ENCODE results near the gene MTG2. TPM values are rescaled to one million over a fixed set of nuclear protein-coding genes. Genes with fewer than 3 reads are reported as not detected.

MTG2 gene
- total RNA-seq, 1 experiment from 2014 or later: 27.9 TPM

DNA sequence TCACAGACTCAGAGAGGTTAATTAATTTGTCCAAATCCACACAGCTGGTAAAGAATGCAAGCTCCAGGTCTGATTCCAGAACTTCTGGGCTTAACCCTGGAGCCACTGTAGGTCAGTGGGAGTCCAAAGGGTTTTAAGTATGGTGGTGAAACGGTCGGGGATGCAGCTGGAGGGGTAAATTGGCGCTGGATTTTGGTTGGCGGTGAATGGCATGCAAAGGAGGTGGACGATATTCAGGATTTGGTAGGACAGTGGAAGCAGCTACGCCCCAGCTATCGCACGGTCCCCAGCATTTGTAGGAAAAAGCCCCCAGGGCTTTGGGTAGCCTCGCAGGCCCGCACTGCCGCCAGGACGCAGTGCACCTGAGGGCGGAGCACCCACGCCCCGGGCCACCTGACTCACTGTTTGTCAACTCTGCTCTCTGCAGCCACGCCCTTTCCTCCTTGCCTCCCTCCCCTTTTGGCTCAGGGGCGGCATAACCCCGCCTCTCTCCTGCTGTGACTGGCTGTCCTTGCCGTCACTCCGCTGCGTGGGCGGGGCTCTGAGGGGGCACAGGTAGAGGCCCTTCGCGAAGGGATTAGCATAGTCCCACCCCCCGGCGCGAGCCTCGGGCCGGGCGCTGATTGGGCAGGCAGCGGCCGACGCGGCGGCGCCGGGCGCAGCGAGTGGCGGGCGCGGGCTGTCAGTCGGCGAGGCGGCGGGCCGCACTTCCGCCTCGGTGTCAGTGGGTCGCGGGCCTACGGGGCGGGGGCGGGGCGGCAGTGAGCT, 55.2 kb downstream of the MTG2 start, which contains the start of gene OSBPL2 (continued):
- TF ChIP-seq NR1H2 (CRISPR knock-in tag; IDR thresholded peaks at IDR 0.05) (no peak), FOXK1 (CRISPR knock-in tag; IDR thresholded peaks at IDR 0.05) (peak; percentile 97), SMAD3 (CRISPR knock-in tag; IDR thresholded peaks at IDR 0.05; ENCODE audit: borderline replicate concordance) (no peak), ATF1 (CRISPR knock-in tag; IDR thresholded peaks at IDR 0.05) (no peak), SP1 (CRISPR knock-in tag; conservative IDR thresholded peaks at IDR 0.05) (peak; percentile 99), ZNF232 (CRISPR knock-in tag; IDR thresholded peaks at IDR 0.05) (no peak), ZNF671 (CRISPR knock-in tag; IDR thresholded peaks at IDR 0.05) (no peak), ETV6 (CRISPR knock-in tag; IDR thresholded peaks at IDR 0.05) (no peak), ZNF263 (CRISPR knock-in tag; IDR thresholded peaks at IDR 0.05; ENCODE audit: low read depth) (no peak), CREM (CRISPR knock-in tag; IDR thresholded peaks at IDR 0.05) (peak; percentile 54; the same call in 1 of the 2 replicates), ZNF138 (CRISPR knock-in tag; conservative IDR thresholded peaks at IDR 0.05) (no peak), NFATC4 (CRISPR knock-in tag; IDR thresholded peaks at IDR 0.05) (no peak), NFYB (CRISPR knock-in tag; conservative IDR thresholded peaks at IDR 0.05; ENCODE audit: low read depth) (peak; percentile 99), ZNF423 (CRISPR knock-in tag; IDR thresholded peaks at IDR 0.05) (no peak), SMAD4 (CRISPR knock-in tag; IDR thresholded peaks at IDR 0.05) (no peak), NR2C2 (CRISPR knock-in tag; IDR thresholded peaks at IDR 0.05) (no peak), ZNF121 (CRISPR knock-in tag; IDR thresholded peaks at IDR 0.05) (no peak)
- TF ChIP-seq, protein P1, sequence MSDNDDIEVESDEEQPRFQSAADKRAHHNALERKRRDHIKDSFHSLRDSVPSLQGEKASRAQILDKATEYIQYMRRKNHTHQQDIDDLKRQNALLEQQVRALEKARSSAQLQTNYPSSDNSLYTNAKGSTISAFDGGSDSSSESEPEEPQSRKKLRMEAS (CRISPR knock-in tag; IDR thresholded peaks at IDR 0.05): peak; percentile 30; the same call in 1 of the 2 replicates
- TF ChIP-seq, protein P2, sequence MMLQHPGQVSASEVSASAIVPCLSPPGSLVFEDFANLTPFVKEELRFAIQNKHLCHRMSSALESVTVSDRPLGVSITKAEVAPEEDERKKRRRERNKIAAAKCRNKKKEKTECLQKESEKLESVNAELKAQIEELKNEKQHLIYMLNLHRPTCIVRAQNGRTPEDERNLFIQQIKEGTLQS (CRISPR knock-in tag; conservative IDR thresholded peaks at IDR 0.05): no peak
- TF ChIP-seq, protein P3, sequence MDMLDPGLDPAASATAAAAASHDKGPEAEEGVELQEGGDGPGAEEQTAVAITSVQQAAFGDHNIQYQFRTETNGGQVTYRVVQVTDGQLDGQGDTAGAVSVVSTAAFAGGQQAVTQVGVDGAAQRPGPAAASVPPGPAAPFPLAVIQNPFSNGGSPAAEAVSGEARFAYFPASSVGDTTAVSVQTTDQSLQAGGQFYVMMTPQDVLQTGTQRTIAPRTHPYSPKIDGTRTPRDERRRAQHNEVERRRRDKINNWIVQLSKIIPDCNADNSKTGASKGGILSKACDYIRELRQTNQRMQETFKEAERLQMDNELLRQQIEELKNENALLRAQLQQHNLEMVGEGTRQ (CRISPR knock-in tag; IDR thresholded peaks at IDR 0.05): peak; percentile 86
- TF ChIP-seq, protein P4, sequence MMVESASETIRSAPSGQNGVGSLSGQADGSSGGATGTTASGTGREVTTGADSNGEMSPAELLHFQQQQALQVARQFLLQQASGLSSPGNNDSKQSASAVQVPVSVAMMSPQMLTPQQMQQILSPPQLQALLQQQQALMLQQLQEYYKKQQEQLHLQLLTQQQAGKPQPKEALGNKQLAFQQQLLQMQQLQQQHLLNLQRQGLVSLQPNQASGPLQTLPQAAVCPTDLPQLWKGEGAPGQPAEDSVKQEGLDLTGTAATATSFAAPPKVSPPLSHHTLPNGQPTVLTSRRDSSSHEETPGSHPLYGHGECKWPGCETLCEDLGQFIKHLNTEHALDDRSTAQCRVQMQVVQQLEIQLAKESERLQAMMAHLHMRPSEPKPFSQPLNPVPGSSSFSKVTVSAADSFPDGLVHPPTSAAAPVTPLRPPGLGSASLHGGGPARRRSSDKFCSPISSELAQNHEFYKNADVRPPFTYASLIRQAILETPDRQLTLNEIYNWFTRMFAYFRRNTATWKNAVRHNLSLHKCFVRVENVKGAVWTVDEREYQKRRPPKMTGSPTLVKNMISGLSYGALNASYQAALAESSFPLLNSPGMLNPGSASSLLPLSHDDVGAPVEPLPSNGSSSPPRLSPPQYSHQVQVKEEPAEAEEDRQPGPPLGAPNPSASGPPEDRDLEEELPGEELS (CRISPR knock-in tag; IDR thresholded peaks at IDR 0.05): no peak
- TF ChIP-seq, protein P5, sequence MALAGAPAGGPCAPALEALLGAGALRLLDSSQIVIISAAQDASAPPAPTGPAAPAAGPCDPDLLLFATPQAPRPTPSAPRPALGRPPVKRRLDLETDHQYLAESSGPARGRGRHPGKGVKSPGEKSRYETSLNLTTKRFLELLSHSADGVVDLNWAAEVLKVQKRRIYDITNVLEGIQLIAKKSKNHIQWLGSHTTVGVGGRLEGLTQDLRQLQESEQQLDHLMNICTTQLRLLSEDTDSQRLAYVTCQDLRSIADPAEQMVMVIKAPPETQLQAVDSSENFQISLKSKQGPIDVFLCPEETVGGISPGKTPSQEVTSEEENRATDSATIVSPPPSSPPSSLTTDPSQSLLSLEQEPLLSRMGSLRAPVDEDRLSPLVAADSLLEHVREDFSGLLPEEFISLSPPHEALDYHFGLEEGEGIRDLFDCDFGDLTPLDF (CRISPR knock-in tag; IDR thresholded peaks at IDR 0.05): no peak
- TF ChIP-seq, protein P6, sequence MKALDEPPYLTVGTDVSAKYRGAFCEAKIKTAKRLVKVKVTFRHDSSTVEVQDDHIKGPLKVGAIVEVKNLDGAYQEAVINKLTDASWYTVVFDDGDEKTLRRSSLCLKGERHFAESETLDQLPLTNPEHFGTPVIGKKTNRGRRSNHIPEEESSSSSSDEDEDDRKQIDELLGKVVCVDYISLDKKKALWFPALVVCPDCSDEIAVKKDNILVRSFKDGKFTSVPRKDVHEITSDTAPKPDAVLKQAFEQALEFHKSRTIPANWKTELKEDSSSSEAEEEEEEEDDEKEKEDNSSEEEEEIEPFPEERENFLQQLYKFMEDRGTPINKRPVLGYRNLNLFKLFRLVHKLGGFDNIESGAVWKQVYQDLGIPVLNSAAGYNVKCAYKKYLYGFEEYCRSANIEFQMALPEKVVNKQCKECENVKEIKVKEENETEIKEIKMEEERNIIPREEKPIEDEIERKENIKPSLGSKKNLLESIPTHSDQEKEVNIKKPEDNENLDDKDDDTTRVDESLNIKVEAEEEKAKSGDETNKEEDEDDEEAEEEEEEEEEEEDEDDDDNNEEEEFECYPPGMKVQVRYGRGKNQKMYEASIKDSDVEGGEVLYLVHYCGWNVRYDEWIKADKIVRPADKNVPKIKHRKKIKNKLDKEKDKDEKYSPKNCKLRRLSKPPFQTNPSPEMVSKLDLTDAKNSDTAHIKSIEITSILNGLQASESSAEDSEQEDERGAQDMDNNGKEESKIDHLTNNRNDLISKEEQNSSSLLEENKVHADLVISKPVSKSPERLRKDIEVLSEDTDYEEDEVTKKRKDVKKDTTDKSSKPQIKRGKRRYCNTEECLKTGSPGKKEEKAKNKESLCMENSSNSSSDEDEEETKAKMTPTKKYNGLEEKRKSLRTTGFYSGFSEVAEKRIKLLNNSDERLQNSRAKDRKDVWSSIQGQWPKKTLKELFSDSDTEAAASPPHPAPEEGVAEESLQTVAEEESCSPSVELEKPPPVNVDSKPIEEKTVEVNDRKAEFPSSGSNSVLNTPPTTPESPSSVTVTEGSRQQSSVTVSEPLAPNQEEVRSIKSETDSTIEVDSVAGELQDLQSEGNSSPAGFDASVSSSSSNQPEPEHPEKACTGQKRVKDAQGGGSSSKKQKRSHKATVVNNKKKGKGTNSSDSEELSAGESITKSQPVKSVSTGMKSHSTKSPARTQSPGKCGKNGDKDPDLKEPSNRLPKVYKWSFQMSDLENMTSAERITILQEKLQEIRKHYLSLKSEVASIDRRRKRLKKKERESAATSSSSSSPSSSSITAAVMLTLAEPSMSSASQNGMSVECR (CRISPR knock-in tag; IDR thresholded peaks at IDR 0.05; ENCODE audit: borderline replicate concordance): 0 out of 2 replicates have a peak, but pooled peaks have one; percentile 4
- TF ChIP-seq, protein P7, sequence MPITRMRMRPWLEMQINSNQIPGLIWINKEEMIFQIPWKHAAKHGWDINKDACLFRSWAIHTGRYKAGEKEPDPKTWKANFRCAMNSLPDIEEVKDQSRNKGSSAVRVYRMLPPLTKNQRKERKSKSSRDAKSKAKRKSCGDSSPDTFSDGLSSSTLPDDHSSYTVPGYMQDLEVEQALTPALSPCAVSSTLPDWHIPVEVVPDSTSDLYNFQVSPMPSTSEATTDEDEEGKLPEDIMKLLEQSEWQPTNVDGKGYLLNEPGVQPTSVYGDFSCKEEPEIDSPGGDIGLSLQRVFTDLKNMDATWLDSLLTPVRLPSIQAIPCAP (CRISPR knock-in tag; IDR thresholded peaks at IDR 0.05): no peak
- TF ChIP-seq, protein P8, sequence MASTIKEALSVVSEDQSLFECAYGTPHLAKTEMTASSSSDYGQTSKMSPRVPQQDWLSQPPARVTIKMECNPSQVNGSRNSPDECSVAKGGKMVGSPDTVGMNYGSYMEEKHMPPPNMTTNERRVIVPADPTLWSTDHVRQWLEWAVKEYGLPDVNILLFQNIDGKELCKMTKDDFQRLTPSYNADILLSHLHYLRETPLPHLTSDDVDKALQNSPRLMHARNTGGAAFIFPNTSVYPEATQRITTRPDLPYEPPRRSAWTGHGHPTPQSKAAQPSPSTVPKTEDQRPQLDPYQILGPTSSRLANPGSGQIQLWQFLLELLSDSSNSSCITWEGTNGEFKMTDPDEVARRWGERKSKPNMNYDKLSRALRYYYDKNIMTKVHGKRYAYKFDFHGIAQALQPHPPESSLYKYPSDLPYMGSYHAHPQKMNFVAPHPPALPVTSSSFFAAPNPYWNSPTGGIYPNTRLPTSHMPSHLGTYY (CRISPR knock-in tag; IDR thresholded peaks at IDR 0.05): no peak
- TF ChIP-seq, protein P9, sequence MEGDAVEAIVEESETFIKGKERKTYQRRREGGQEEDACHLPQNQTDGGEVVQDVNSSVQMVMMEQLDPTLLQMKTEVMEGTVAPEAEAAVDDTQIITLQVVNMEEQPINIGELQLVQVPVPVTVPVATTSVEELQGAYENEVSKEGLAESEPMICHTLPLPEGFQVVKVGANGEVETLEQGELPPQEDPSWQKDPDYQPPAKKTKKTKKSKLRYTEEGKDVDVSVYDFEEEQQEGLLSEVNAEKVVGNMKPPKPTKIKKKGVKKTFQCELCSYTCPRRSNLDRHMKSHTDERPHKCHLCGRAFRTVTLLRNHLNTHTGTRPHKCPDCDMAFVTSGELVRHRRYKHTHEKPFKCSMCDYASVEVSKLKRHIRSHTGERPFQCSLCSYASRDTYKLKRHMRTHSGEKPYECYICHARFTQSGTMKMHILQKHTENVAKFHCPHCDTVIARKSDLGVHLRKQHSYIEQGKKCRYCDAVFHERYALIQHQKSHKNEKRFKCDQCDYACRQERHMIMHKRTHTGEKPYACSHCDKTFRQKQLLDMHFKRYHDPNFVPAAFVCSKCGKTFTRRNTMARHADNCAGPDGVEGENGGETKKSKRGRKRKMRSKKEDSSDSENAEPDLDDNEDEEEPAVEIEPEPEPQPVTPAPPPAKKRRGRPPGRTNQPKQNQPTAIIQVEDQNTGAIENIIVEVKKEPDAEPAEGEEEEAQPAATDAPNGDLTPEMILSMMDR (IDR thresholded peaks at IDR 0.05): no peak

Data from WTC11 (cell line).